M059J (cell line): Measurements from ENCODE around the gene ATP23. TPM values are rescaled to one million over a fixed set of nuclear protein-coding genes. Genes with fewer than 3 reads are reported as not detected.

Experiments used
- DNase-seq: peaks from one replicate; pipeline ENCODE4 v3.0.0-alpha.2; 2012; ENCODE audit warnings: low read depth
- total RNA-seq: library from RNA; depleted of rRNA; stranded (reverse); fragments of >200 nt; shearing (Covaris generic); gene quantifications from 2 replicates; pipeline ENCODE4 v1.2.3, GENCODE V29; 2014

Gene ATP23
- total RNA-seq, 1 experiment from 2014 or later = 20.7 TPM

DNA sequence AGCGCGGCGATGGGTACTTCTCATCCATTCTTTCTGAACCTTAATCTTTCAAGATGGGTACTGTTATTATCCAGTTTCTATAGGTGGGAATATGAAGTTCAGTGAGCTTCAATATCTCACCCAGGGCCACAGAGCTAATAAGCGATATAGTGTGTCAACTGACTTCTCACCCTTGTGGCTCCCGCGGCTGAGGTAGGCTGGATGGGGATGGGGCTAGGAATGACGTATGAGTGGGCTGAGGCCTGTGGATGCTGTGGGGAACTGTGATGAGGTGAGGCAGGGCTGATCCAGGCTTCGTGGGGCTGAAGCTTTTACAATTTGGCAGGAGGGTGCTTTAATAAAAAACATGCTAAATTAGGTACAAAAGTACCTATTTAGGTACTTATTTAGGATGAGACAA, 32.9 kb upstream of the ATP23 start:
- no peak for DNase-seq

DNA sequence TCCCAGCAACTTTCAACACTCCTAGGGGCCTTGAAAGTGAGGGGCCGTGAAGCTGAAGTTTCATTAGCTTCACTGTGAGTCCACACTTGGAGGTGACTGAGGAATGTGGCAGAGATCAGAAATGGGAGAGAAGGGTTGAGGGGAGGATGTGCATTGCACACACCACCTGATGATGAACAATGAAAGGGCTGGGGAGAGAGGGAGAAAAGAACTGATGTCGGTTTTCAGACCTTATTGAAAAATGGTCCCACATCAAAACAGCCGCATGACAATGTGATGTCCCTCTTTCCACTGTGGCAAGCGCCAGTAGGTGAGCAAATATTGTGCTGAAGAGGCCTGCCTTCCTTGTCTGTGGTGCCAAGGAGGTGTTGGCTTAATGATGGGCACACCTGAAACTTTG, 32.3 kb upstream of the ATP23 start:
- DNase-seq = no peak

DNA sequence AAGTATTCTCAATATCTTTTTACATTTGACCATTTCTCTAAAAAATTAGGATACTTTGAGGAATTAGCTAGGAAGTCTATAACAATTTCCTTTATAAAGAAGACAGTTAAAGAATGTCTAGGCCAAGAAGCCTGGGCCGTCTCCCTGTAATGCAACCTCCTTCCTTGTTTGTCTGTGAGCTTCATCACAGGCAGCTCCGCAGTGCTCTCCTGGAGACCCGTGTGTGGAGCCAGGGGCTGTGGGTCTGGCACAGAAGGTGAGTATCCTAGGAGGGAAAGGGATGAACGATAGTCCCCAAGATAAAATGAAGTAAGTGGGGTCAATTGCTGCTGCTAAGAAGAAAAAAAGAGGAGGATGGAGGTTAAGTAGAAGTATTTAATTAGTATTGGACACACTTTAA, 31.8 kb upstream of the ATP23 start:
- no peak for DNase-seq

DNA sequence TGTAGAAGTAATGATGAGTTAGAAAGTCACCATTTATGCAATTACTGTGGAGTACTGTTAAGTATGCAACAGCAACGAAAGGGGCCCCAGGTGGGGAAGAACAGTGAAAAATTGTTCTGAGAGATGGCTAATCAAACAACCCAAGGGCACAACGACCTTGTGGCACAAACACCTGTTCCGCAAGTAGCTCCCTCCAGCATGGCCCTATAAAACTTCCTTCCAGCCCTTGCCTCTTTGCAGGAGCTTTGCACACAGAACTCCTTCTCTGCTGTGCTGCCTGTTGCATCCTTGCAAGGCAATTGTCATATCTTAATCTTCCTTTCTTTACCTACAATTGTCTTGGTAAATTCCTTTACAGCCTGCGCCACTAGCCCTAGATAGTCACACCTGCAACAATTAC, 23.2 kb upstream of the ATP23 start:
- no peak for DNase-seq

DNA sequence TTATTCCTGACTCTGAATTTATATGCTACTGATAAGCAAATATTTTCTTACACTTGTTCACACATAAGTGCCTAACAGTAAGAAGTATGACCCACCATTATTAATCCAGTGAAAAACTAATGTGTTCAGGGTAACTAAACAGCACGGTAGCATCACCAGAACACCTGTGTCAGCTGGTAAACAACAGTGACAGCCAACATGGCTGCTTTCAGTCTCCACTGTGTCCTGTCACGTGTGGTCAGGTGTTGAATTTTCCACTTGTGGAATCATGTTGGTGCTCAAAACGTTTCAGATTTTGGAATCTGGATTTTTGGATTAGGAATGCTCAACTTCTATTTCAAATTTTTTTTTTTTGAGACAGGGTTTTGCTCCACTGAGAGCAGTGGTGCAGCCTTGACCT, 14.3 kb upstream of the ATP23 start:
- DNase-seq = no peak

DNA sequence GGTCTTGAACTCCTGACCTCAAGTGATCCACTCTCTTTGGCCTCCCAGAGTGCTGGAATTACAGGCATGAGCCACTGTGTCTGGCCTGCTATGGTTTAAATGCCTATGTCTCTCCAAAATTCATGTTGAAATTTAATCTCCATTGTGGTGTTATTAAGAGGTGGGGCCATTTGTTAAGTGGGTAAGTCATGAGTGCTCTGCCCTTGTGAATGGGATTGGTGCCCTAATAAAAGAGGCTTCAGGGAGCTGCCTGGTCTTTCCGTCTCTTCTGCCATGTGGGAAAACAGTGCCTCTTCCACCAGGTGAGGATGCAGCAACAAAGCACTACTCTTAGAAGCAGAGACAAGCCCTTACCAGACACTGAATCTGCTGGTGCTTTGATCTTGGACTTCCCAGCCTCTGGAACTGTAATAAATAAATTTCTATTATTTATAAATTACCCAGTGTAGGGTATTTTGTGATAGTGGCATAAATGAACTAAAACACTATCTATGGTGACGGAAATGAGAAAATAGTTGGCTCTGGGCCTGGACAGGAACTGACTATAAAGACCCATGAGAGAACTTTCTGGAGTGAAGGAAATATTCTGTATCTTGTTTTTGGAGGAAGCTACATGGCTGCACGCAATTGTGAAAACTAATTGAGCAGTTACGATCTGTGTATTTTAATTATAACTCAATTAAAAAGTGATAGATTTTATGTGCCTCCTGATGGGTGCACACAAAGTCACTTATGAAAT, 12.1 kb upstream of the ATP23 start:
- DNase-seq = no peak

DNA sequence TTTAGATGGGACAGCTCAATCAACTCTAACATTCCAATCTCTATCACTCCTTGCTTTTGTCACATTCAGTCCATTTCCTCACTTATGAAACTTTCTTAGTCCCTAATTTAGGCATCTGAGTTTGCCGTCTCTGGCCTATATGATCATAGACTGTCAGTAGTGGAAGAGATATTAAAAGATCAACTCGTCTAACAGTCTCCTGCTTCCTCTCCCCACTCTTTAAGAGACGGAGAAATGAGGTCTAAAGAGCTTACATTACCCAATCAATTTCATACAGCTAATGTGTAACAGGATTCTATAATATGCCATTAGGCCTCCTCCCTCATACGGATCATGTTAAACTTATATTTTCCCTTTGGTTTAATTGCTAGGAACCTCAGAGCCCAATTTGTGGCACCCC, 6.5 kb upstream of the ATP23 start:
- no peak for DNase-seq

DNA sequence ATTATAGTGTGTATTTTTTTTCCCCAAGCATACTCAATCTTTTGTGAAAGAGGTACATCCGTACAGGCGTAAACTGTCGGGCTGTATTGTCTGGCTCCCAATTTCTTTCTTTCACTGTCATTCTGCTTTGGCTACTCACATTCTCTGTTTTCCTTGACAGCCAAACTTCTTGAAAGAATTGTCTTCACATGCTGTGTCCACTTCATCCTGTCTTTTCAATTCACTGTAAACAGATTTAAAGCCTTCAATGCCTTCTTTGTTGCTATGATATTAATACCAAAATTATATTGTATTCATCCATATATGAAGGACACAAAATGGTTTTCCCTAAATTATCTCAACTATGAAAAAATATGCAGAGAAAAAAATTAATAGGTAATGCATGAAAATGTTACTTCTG, 6.0 kb upstream of the ATP23 start:
- DNase-seq = no peak

DNA sequence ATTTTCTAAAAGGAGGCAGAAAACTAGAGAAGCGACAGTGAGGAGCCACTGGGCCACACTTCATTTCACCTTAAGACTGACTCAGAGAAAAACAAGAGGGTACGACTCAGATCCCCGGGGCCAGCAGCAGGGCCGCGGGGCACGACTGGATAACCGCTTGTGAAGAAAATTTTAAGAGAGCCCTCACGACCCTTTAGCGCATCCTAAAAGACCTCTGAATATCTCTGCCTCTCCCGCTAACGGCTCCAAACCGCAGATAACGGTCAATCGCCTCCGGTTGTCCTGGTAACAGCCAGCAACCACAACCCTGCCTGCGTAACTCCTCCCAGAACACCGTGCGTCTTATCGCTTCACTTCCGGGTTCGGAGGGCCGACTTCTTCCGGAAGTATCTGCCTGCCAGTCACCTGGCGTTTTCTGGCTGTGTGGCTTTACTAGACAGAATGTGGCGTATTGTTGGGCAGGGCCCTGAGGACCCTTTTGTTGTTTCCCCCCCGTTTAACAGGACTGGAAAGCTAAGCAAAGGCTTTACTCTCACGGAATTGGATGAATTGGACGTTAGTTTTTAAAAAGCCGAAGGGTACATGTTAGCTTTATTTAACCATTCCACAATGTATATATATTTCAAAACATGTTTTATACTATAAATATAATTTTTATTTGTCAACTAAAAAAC, 5.4 kb upstream of the ATP23 start:
- DNase-seq = peak; percentile 97

DNA sequence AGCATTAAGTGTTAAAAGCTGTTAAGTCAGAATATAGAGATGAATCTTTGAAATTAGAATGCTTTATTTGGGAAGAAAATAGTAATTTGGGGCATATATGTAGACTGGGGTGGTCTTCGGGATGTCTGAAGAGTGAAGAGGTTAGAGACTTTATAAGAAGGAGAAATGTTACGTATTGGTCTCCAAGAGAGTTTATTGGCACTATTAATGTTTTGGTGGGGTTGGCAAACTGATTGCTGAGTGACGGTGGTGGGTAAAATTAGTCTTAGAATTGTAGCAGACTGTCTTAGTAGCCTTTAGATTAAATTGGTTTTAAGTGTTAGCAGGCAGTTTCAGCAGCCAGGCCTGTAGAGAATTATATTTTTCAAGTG, 4.9 kb upstream of the ATP23 start:
- no peak for DNase-seq

DNA sequence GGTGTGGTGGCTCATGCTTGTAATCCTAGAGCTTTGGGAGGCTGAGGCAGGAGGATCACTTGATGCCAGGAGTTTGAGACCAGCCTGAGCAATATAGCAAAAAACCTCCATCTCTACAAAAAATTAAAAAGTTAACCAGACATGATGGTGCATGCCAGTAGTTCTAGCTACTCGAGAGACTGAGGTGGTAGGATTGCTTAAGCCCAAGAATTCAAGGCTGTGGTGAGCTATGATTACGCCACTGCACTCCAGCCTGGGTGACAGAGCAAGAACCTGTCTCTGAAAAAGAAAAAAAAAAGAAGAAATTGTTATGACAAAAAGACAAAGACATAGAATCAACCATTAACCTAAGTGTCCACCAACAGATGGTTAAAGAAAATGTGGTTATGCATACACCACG, 2.1 kb upstream of the ATP23 start:
- DNase-seq = no peak

DNA sequence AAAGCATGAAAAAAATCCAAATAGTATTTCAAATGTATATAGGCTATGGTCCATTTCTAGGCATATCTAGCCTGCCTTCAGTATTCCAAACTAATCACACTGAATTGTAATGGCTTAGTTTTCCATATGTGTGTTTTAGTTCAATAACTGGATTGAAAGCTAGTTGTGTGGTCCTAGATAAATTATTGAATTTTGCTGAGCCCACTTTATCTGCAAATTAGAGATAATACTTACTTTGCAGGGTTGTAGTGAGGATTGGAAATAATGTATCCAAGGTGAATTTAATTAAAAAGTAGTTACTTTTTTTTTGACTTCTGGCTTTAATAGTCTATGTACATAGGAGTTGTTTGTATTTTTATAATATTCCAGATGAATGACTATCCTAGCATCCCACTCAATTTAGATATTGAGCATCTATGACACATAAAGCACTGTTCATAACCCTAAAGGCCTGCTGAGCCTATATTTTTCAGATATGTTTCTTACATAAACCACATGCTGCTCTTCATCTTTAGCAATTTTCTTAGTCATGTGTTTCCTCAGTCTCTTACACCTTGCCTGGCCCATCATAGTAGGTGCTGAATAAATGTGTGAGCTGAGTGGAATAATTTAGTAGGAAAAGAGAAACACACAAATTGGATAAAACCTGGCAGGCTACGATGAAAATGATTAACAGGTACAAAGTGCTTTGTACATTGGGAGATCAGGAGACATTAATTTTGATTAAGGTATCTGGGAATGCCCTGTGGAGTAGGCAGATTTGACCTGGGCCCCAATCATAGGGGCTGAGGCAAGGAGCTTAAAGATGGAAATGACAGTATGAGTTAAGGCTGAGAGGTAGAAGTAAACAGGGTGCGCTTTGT, 1.1 kb upstream of the ATP23 start:
- DNase-seq = no peak

DNA sequence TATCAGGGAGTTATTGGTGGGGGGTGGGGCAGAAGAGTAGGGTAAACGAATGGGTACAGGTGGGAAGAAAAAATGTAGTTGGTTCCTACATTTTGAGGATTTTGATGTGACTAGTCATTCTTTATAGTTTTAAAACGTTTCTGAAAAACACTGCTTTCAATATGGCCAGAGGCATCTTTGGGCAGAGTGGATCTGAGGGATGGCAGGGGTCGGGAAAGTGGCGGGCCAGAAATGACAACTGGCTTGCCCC, 527 bp upstream of the ATP23 start:
- no peak for DNase-seq

DNA sequence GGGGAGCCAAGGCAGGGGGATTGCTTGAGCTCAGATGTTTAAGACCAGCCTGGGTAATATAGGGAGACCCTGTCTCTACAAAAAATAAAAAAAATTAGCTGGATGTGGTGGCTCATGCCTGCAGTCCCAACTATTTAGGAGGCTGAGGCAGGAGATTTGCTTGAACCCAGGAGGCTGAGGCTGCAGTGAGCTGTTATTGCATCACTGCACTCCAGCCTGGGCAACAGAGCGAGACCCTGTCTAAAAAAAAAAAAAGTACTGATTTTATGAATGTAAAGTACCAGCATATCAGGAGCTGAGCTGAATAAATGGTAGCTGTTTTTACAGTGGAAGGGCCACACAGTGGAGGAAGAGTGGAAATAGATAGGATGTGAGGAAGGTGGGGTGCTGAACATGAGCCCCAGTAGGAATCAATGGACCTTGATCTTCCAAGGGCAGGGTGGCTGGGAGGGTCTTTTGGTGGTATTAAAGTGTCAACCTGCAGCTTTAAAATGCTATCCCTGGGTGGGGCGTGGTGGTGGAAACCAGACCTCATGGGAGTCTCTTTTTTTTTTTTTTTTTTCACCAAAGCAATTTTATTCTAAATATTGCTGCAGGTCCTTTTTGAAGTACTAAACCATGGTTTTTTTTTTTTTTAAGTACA, 2.2 kb downstream of the ATP23 start:
- no peak for DNase-seq

DNA sequence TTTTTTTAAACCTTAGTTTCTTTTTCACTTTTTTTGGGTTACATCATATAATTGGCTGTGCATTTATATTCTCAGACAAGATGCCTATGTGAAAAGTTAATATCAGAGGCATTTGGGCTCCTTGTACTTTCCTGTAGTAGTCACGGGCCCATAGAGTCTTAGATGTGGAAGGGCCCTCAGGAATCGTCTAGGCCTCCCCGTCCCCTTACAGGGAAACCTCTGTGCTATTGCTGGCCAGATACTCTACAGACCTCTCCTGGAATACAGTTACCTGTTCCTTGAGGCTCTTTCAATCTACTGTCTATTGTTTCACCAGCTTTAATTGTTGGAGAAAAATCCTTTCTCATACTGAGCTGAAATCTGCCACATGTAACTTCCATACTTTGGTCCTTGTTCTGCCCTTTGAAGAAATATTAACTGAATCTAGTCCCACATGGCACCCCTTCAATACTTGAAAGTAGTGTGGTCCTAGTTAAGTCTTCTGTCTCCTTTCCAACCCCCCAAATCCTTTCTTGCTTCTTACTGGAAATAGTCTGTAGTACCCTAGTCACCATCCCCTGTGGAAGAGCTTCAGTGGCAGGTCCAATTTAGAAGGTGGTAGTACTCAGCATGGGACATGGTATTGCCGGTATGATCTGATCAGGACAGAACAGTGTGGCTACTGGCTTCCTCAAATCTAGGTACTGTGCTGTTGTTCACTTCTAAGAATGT, 3.1 kb downstream of the ATP23 start:
- no peak for DNase-seq

DNA sequence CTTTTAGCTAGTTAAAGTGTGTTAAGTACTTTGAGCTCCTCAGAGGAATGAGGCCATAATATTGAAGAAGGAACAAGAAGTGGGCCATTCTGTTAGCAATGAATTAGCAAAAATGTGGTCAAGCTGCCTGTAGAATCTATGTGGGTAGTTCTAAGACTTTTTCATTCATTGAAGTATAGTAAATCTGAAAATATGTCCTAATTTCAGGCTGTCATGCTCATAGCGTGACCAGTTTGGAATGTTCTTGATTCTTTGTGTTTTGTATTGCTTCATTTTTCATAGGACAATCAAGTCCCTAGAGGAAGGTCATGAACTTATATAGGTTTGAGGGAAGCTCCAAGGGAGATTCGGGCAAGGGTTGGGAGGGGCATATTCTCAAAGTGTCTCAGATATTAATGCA, 11.4 kb downstream of the ATP23 start:
- DNase-seq = no peak

DNA sequence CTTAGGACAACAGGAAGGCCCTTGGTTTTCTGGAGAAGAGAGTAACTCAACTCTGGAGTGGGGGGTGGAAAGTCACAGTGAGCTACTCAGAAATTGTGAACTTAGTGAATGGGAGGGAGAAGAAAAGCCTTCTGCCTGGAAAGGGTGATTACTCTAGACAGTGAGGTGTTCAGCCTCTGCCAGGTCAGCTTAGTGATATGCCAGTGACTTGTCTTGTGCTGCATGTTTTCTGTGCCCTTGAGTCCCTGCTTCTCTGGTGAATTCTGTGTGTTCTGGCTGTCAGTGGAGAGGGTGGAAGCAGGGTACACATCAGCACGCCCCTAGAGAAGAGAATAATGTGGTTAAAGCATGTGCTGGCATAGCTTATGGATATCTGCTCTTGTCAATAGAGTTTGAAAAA, 13.4 kb downstream of the ATP23 start:
- DNase-seq = no peak

DNA sequence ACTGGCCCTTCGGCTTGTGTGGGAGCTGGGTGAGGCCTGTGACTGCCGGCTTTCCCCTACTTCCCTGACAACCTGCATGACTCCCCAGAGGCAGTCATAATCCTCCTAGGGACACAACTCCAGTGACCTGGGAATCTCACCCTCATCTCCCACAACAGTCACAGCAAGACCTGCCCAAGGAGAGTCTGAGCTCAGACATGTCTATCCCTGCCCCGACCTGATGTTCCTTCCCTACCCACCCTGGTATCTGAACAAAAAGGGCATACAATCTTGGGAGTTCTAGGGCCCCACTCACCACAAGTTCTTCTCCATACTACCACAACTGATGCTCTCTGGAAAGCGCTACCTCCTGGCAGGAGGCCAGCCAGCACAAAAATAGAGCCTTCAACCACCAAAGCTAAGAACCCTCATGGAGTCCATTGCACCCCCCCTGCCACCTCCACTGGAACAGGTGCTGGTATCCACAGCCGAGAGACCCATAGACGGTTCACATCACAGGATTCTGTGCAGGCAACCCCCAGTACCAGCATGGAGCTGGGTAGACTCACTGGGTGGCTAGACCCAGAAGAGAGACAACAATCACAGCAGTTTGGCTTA, 16.8 kb downstream of the ATP23 start:
- DNase-seq = no peak

DNA sequence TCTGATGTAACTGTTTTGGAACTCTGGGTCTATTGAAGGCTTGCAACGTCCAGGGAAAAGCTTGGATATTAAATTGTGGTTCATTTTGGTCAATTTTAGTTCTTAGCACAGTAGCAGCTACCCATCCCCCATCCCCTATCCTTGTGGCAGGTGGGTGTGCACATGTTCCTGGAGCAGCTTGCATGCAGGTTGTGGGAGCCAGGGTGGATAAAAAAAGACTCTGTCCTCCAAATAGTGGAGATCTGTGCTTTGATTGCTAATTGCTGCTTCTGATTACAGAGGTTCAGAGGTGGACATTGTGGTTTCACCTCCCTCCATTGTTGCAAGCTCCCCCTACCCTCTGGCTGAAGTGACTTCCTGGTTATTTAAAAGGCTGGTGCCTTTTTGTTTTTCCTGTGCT, 23.1 kb downstream of the ATP23 start:
- peak; percentile 15 for DNase-seq

DNA sequence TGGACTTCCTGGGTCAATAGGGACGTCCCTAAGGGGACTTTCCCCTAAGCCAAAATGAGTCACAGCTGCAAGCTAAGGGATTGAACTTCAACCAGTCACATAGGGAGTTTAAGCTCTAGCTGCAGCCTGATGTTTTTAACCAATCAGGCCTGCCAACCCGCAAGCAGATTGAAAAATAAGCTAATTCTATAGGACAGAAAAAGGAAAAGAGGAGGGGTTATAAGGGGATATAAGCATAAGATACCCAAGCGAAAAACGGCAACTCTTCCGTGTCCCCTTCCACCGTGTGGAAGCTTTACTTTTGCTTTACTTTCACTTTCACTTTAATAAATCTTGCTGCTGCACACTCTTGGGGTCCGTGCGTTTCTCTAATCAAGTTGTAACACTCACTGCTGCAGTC, 24.4 kb downstream of the ATP23 start:
- peak; percentile 14 for DNase-seq

DNA sequence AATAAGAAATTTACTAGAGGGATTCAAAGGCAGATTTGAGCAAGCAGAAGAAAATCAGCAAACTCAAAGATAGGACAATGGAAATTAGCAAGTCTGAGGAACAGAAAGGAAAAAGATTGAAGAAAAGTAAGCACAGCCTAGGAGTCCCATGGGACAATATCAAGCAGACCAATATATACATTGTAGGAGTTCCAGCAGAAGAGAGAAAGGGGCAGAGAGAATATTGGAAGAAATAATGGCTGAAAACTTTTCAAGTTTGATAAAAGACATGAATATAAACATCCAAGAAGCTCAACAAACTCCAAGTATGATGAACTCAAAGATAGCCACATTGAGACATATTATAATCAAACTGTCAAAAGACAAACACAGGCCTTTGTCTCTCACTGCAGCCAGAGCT, 25.2 kb downstream of the ATP23 start:
- DNase-seq = no peak
